NCI-H524 treated with DMSO at 0.1 percent for 48 hours (cell line): ENCODE results near the gene LSM12.
"Not testable (repeated sequence)": the region's sequence is repeated elsewhere in the genome, so short reads cannot be mapped to it uniquely, and the experiment has no call there.

ENCODE experiments used
- DNase-seq: peaks from one replicate; lab custom pipeline; 2025; lab: John Stamatoyannopoulos, UW

LSM12 gene

DNA sequence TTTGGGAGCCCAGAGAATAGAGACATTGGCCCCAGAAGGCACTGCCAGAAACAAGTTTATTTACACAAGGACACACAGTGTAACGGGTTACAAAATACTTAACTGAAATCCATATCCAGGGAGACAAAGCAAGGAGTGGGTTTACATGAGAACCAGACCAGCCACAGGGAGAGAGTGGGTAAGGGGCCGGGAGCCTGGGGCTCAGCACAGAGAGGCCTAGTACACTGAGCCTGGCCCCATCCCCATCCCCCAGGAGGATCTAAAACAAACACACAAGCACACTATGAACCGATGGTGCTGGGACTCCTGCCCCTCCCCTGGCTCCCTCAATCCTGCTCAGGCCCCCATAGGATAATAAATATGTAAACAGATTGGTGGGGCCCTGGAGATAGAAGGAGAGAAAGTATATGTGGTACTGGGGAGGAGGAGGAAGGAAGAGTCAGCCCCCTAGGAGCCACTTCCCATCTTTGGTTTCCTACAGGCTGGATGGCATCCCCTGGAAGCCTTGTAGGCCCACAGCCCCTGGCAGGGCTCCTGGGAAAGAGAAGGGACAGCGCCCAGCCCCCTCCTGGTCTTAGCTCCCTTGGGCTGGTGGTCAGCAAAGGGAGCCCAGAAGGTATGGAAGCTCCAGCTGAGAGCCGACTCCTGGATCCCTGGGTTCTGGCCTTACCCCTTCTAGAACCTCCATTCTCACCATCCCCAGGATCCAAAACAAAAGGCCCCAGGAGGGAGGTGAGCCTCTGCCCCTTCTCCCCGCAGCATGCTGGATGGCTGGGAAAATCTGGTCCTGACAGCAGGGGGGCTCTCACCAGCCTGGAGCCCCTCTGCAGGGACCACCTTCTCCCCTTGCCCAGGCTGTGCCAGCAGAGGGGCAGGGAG is 10.5 kb upstream of the LSM12 start:
- no peak for DNase-seq

DNA sequence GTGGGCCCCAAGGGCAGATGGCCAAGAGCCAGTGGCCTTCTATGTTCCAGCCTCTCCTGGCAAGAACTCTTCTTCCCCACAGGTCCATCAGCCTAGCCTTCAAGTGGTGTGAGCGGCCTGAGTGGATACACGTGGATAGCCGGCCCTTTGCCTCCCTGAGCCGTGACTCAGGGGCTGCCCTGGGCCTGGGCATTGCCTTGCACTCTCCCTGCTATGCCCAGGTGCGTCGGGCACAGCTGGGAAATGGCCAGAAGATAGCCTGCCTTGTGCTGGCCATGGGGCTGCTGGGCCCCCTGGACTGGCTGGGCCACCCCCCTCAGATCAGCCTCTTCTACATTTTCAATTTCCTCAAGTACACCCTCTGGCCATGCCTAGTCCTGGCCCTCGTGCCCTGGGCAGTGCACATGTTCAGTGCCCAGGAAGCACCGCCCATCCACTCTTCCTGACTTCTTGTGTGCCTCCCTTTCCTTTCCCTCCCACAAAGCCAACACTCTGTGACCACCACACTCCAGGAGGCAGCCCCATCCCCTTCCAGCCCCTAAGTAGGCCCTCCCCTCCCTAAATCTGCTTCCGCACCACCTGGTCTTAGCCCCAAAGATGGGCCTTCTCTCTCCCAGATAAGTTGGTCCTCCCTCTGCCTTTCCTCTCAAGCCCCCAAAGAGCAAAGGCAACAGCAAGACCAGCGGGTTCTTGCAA is 9.3 kb upstream of the LSM12 start:
- DNase-seq: no peak

- DNase-seq: no peak
Observed at GRCh38 chr17:44074911-44075285, 8.4 kb upstream of the LSM12 start.

- DNase-seq: no peak
Observed at GRCh38 chr17:44074231-44074910, 7.9 kb upstream of the LSM12 start.

GRCh38 chr17:44071772-44072171 is 5.3 kb upstream of the LSM12 start:
- no peak for DNase-seq

- DNase-seq: no peak
Observed at GRCh38 chr17:44071198-44071520, 4.7 kb upstream of the LSM12 start.

DNA sequence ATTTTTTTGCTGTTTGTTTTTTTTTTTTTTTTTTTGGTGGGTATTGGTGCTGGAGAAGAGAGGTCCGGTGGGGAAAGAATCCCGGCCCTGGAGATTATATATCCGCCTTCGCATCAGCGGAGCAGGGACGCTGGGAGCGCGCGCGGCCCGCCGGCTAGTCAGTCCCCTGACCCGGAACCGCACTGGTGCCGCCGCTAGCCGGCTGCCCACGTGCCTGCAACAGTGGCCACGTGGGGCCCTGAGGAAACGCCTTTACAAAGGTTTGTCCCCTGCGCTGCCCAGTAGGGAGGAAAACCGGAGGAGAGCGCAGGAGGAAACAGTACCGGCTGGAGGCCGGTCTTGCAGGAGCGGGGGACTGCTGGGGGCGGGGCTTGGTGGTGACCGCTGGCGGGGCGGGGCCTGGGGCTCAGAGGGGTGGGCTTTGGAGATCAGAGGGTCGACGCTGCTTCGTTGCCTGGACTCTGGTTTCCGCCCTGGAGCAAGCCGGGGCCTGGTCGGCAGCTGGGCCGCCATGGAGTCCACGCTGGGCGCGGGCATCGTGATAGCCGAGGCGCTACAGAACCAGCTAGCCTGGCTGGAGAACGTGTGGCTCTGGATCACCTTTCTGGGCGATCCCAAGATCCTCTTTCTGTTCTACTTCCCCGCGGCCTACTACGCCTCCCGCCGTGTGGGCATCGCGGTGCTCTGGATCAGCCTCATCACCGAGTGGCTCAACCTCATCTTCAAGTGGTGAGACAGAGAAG is 4.2 kb upstream of the LSM12 start, which contains the start of gene G6PC3:
G6PC3 (plus strand) TSS at position 281 of the 743 bp plus-strand sequence; CDS start at position 512, 231 bp downstream.
- DNase-seq: peak; percentile 95

- no peak for DNase-seq
Observed at GRCh38 chr17:44069974-44070454, 3.5 kb upstream of the LSM12 start.

DNA sequence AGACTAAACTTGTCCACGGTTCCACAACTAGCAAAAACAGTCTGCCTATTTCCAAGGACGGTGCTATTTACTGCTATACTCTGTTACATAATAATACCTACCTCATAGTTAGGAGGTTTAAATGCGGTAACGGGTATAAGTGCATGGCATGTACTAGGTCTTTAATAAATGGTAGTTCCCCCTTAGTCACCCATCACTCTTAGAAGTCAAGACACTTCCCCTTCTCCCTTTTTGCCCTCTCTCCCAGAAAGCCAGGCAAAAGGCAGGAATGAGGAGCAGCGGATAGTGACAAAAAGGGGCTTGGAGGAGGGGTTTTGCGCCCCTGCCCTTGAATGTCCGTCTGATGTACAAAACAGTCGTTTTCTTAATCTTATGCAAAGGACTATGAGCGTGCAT is 1.1 kb upstream of the LSM12 start:
- no peak for DNase-seq

DNA sequence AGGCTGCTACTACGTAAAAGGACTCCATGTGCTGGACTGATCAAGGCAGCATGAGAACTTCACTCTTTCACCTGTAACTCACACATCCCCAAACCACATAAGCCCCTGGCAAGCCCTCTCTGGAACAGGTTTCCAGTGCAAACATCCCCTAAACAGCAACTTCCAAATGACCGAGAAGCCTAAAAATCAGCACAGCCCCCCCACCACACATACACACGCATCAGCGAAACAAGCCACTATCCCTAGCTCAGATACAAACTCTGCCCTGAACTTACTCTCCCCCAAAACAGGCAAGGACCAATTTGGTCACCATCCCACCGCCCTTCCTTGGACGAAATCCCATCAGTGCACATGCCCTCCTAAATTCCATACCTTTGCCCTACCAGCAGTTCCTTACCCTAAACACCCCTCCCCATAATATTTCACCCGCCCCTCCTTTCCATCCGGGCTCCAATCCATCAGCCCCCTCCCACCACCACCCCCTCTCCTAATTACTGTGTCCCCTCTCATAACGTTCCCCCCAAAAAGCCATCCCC is 735 bp downstream of the LSM12 start:
- no peak for DNase-seq

- DNase-seq: no peak
Observed at GRCh38 chr17:44063704-44064639, 2.5 kb downstream of the LSM12 start.

- no peak for DNase-seq
Observed at GRCh38 chr17:44062871-44063270, 3.6 kb downstream of the LSM12 start.

DNA sequence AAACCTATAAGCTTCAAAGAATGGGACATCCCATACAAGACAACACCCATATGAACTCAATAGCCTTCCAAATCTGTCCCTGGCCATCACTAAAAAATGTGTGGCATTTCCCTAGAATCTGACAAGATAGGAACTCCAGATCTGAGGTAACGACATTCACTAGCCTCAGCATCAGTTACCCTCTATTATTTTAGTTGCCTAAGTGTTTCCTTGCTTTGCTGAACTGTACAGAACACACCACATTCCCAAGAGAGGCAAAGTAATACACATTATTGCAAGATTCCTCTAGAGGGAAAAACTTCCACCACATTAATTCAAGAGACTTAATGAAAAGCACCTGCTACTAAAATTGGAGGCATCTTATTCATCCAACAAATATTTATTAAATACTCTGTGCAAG is 5.0 kb downstream of the LSM12 start:
- no peak for DNase-seq

DNA sequence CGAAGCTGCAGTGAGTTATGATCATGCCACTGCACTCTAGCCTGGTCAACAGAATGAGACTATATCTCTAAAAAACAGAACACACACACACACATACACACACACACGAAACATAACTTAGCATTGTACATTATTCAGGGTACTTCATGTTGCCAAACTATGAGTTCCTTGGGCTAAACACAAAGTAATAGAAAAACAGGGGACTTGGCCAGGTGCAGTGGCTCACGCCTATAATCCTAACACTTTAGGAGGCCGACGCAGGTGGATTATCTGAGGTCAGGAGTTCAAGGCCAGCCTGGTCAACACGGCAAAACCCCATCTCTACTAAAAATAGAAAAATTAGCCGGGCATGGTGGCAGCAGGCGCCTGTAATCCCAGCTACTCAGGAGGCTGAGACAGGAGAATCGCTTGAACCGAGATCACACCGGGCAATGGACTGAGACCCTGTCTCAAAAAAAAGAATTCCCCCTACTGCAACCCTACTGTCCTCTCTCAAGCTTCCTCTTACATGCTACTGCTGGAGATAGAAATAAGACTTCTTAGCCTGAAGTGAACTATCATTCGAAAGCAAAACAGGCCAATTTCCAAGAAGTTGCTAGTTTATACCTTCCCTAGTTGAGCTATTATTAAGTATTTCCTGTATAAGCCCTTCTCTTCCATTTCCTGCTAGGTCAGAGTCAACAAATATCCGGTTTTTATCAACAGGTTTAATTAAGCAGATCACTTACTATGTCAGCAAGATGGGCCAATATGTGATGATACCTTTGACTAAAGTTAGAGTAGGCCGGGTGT is 7.2 kb downstream of the LSM12 start:
- no peak for DNase-seq

DNA sequence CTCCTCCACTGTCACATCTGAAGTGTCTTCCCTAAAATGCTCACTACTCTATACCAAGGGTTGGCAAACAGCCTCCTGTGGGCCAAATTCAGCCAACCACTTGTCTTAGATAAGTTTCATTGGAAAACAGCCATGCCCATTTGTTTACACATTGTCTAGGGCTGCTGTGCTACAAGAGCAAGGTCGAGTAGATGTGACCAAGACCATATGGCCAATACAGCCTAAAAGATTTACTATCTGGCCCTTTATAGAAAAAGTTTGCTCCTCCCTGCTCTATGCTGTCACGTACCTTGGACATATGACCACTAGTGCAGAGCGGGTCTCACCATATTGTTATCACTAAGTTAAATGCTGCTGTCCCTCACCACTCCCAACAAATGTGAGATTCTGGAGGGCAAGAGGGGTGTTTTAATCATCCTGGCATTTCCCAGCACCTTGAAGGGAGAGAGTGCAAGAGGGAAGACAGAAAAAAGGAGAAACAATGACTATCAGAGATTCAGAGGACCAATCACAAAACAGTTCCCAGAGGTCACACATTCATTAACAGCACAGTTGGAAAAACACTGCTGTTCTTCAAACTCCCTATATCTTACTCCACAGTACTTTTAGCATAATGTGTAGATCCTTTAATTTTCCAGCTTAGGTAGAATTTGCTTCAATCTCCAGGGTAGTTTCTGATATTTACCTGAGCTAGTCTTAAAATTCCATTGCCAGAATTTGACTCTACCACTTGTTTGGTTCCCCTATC is 13.2 kb downstream of the LSM12 start:
- no peak for DNase-seq

DNA sequence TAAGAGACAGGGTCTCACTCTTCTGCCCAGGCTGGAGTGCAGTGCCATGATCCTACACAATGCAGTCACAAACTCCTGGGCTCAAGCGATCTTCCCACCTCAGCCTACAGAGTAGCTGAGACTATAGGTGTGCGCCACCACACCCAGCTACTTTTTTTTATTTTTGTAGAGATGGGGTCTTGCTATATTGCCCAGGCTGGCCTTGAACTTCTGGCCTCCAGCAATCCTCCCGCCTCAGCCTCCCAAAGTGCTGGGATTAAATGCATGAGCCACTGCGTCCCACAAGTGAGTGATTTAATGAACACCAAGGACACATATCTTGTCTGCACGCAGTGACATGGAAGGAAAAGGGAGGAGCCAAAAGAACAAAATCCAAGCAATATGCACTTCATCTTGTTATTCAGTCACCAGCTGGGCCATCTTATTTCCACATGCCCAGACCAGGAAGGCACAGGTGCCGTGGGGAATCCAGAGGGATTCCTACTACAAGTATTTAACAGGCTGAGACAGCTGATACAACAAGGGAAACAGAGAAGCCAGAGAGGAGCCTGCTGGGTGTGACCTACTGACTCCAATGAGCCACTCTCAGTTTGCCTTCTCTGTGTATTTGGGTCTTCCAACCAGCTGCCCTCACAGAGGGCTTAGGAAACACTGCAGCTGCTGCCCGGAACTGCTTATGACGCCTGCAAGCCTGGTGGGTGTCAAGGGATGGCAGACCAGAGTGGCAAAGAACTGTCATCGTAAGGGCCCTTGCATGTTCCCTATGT is 17.0 kb downstream of the LSM12 start:
- DNase-seq: no peak

- not testable (repeated sequence) for DNase-seq
Observed at GRCh38 chr17:44046893-44047292, 19.6 kb downstream of the LSM12 start.

DNA sequence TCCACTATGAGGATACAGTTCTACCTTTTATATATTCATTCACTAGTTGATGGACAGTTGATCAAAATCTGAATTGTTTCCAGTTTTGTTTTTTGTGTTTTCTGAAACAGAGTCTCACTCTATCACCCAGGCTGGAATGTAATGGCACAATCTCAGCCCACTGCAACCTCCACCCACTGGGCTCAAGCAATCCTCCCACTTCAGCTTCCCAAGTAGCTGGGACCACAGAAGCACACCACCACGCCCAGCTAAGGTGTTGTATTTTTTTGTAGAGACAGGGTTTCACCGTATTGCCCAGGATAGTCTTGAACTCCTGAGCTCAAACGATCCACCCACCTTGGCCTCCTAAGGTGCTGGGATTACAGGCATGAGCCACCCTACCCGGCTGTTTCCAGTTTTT is 21.0 kb downstream of the LSM12 start:
- no peak for DNase-seq
